Testis (tissue), 2 donors: ENCODE measurements around the gene PLN.

Experiments
- POLR2A ChIP-seq: fragments of 450-650 bp; IDR thresholded peaks from one replicate; pipeline ENCODE4 v1.6.1; 2017; ENCODE audit warnings: antibody characterized with exemption, mild to moderate bottlenecking, moderate library complexity
- TF ChIP-seq, protein P1 (sequence below), 3 experiments: fragments of 450-650 bp in 2 of 3; fragments of 200-600 bp in 1 of 3; sonication (generic) in 1 of 3; IDR thresholded peaks; one replicate each; pipeline ENCODE4 v1.5.1; 2016 to 2019; ENCODE audit warnings: antibody characterized with exemption in 3 of 3, mild to moderate bottlenecking in 2 of 3, moderate library complexity in 1 of 3

DNA sequence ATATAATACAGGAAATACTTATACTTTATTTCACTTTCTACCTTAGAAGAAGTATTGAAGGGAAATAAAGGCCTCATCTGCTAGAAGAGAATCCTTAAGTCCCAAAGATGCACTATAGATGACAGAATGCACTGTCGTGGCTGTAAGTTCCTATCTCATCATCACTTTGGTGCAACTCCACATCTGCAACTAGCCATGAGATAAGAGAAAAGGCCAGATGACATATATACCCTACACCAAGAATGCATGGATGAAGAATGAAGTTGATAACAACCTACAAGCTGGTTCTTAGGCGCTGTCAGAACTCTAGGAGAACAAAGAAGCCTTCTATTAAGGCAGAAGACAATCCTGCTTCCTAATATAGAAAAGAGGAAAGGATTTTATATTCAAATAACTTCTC is 11.6 kb upstream of the PLN start:
- TF ChIP-seq, protein P1, sequence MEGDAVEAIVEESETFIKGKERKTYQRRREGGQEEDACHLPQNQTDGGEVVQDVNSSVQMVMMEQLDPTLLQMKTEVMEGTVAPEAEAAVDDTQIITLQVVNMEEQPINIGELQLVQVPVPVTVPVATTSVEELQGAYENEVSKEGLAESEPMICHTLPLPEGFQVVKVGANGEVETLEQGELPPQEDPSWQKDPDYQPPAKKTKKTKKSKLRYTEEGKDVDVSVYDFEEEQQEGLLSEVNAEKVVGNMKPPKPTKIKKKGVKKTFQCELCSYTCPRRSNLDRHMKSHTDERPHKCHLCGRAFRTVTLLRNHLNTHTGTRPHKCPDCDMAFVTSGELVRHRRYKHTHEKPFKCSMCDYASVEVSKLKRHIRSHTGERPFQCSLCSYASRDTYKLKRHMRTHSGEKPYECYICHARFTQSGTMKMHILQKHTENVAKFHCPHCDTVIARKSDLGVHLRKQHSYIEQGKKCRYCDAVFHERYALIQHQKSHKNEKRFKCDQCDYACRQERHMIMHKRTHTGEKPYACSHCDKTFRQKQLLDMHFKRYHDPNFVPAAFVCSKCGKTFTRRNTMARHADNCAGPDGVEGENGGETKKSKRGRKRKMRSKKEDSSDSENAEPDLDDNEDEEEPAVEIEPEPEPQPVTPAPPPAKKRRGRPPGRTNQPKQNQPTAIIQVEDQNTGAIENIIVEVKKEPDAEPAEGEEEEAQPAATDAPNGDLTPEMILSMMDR (IDR thresholded peaks at IDR 0.05) = no peak
- no peak for TF ChIP-seq POLR2A
